Stimulated activated CD4-positive, alpha-beta T cell treated with anti-CD3 and anti-CD28 coated beads, Interleukin-2, amount 100 ng/mL, for 4 hours (primary cell): ENCODE data around the gene AGBL1.

Experiments used
- DNase-seq: peaks from one replicate; pipeline ENCODE4 v3.0.0-alpha.2; 2020; ENCODE audit warnings: low read depth

AGBL1 gene

GRCh38 chr15:86164232-86164898 lies 84.7 kb downstream of the AGBL1 start:
- DNase-seq, result no peak

- no peak for DNase-seq
Measured at GRCh38 chr15:86165265-86166211, 85.9 kb downstream of the AGBL1 start.

GRCh38 chr15:86167841-86168240 lies 88.2 kb downstream of the AGBL1 start:
- no peak for DNase-seq

GRCh38 chr15:86178845-86179244 lies 99.2 kb downstream of the AGBL1 start:
- no peak for DNase-seq

GRCh38 chr15:86183596-86184491 lies 104.2 kb downstream of the AGBL1 start:
- no peak for DNase-seq

GRCh38 chr15:86193716-86194380 lies 114.2 kb downstream of the AGBL1 start:
- no peak for DNase-seq

GRCh38 chr15:86197770-86198169 lies 118.1 kb downstream of the AGBL1 start:
- no peak for DNase-seq

- DNase-seq, result no peak
Measured at GRCh38 chr15:86199467-86200145, 119.9 kb downstream of the AGBL1 start.

- no peak for DNase-seq
Measured at GRCh38 chr15:86201313-86202008, 121.8 kb downstream of the AGBL1 start.

- no peak for DNase-seq
Measured at GRCh38 chr15:86203462-86203861, 123.8 kb downstream of the AGBL1 start.

GRCh38 chr15:86205096-86205495 lies 125.4 kb downstream of the AGBL1 start:
- DNase-seq, result no peak

GRCh38 chr15:86213420-86213819 lies 133.7 kb downstream of the AGBL1 start:
- DNase-seq, result no peak

- no peak for DNase-seq
Measured at GRCh38 chr15:86213888-86214287, 134.2 kb downstream of the AGBL1 start.

GRCh38 chr15:86221119-86221518 lies 141.4 kb downstream of the AGBL1 start:
- no peak for DNase-seq

- no peak for DNase-seq
Measured at GRCh38 chr15:86229306-86229705, 149.6 kb downstream of the AGBL1 start.

GRCh38 chr15:86229936-86230335 lies 150.3 kb downstream of the AGBL1 start:
- no peak for DNase-seq

GRCh38 chr15:86231864-86232721 lies 152.4 kb downstream of the AGBL1 start:
- peak; percentile 8 for DNase-seq

GRCh38 chr15:86235667-86236066 lies 156.0 kb downstream of the AGBL1 start:
- no peak for DNase-seq

- DNase-seq, result no peak
Measured at GRCh38 chr15:86236356-86237110, 156.9 kb downstream of the AGBL1 start.
